HepG2 (cell line): ENCODE results near the gene BPI. TPM values are rescaled to one million over a fixed set of nuclear protein-coding genes. Genes with fewer than 3 reads are reported as not detected.

Experiments
- HDAC2 ChIP-seq: sonication (generic); formaldehyde crosslinking; IDR thresholded peaks from 2 replicates; pipeline ENCODE4 v1.4.0; 2020; ENCODE audit warnings: missing genetic modification reagents
- IRF9 ChIP-seq: sonication (generic); formaldehyde crosslinking; IDR thresholded peaks from 2 replicates; pipeline ENCODE4 v1.8.0; 2022; ENCODE audit warnings: missing genetic modification reagents, mild to moderate bottlenecking, borderline replicate concordance
- MYC ChIP-seq: sonication (generic); formaldehyde crosslinking; IDR thresholded peaks from 2 replicates; pipeline ENCODE4 v1.9.0; 2021; ENCODE audit warnings: missing genetic modification reagents, borderline replicate concordance
- MYNN ChIP-seq: sonication (generic); formaldehyde crosslinking; IDR thresholded peaks from 2 replicates; pipeline ENCODE4 v1.4.0; 2020; ENCODE audit warnings: mild to moderate bottlenecking, low read depth, missing genetic modification reagents
- SP4 ChIP-seq: sonication (generic); formaldehyde crosslinking; IDR thresholded peaks from 2 replicates; pipeline ENCODE4 v1.8.1; 2023; ENCODE audit warnings: mild to moderate bottlenecking, missing genetic modification reagents
- SPEN ChIP-seq: sonication (generic); formaldehyde crosslinking; IDR thresholded peaks from 2 replicates; pipeline ENCODE4 v1.5.1; 2020; ENCODE audit warnings: low read depth, mild to moderate bottlenecking, missing genetic modification reagents
- SRSF9 ChIP-seq: fragments of 200-400 bp; formaldehyde crosslinking; IDR thresholded peaks from 2 replicates; pipeline ENCODE4 v1.6.1; 2018; ENCODE audit warnings: borderline replicate concordance, mild to moderate bottlenecking, low read depth, low read length; ENCODE audit not compliant: insufficient read depth, poor library complexity, severe bottlenecking
- TRIM22 ChIP-seq: fragments of 450-650 bp; IDR thresholded peaks from 2 replicates; pipeline ENCODE4 v1.6.1; 2017
- ZFY ChIP-seq: sonication (generic); formaldehyde crosslinking; IDR thresholded peaks from 2 replicates; pipeline ENCODE4 v1.4.0; 2020; ENCODE audit warnings: missing genetic modification reagents
- ZMYM4 ChIP-seq: sonication (generic); formaldehyde crosslinking; IDR thresholded peaks from 2 replicates; pipeline ENCODE4 v1.8.1; 2023; ENCODE audit warnings: mild to moderate bottlenecking, missing genetic modification reagents
- ZNF275 ChIP-seq: sonication (generic); formaldehyde crosslinking; IDR thresholded peaks from 2 replicates; pipeline ENCODE4 v1.8.0; 2022; ENCODE audit warnings: missing genetic modification reagents, mild to moderate bottlenecking, inconsistent platforms, borderline replicate concordance
- ZNF3 ChIP-seq: IDR thresholded peaks from 2 replicates; pipeline ENCODE4 v1.7.0; 2017; ENCODE audit warnings: inconsistent platforms
- ZNF329 ChIP-seq: sonication (generic); formaldehyde crosslinking; IDR thresholded peaks from 2 replicates; pipeline ENCODE4 v1.9.0; 2021; ENCODE audit warnings: low read depth, mild to moderate bottlenecking, missing genetic modification reagents
- ZNF34 ChIP-seq: sonication (generic); formaldehyde crosslinking; IDR thresholded peaks from 2 replicates; pipeline ENCODE4 v1.4.0; 2020; ENCODE audit warnings: mild to moderate bottlenecking, missing genetic modification reagents, borderline replicate concordance
- ZNF7 ChIP-seq: IDR thresholded peaks from 2 replicates; pipeline ENCODE4 v1.6.1; 2016; ENCODE audit warnings: missing biosample characterization, missing genetic modification reagents
- ZNF782 ChIP-seq: sonication (generic); formaldehyde crosslinking; IDR thresholded peaks from 2 replicates; pipeline ENCODE4 v1.4.0; 2020; ENCODE audit warnings: missing genetic modification reagents, mild to moderate bottlenecking, borderline replicate concordance
- polyA plus RNA-seq, 8 experiments: library from polyadenylated mRNA; depleted of rRNA in 3 of 8; stranded (reverse) in 7 of 8; unstranded in 1 of 8; fragments of >200 nt; fragmentation: Illumina TruSeq in 4 of 8; extraction: Trizol in 4 of 8; gene quantifications; 2 replicates each; pipeline versions ENCODE4 v1.2.1 to v1.2.3, GENCODE V29; 2011 to 2016; ENCODE audit warnings: low read depth in 4 of 8, missing spikeins in 1 of 8, mixed read lengths in 1 of 8; ENCODE audit not compliant: insufficient read depth in 1 of 8
- total RNA-seq, 5 experiments: library from RNA; depleted of rRNA; stranded (reverse); fragments of >200 nt; fragmentation: Illumina TruSeq; extraction: Trizol; gene quantifications; 2 replicates each; pipeline ENCODE4 v1.2.3, GENCODE V29; 2016; ENCODE audit warnings: low read depth in 1 of 5
- TF ChIP-seq, protein P1 (sequence below): IDR thresholded peaks from 2 replicates; pipeline ENCODE4 v1.6.1; 2018; ENCODE audit warnings: missing genetic modification reagents
- TF ChIP-seq, protein P2 (sequence below): sonication (generic); formaldehyde crosslinking; IDR thresholded peaks from 2 replicates; pipeline ENCODE4 v1.9.0; 2021; ENCODE audit warnings: missing genetic modification reagents, borderline replicate concordance
- TF ChIP-seq, protein P3 (sequence below): IDR thresholded peaks from 2 replicates; pipeline ENCODE4 v1.6.1; 2018; ENCODE audit warnings: missing genetic modification reagents, mild to moderate bottlenecking, missing compliant biosample characterization

Gene BPI
- total and polyA plus RNA-seq, 2 of the 13 experiments (the other 11 are each of a cell fraction or from before 2014, with no cell fraction given) = not detected

- TF ChIP-seq ZMYM4 (peak; percentile 15; the same call in 1 of the 2 replicates), ZFY (CRISPR knock-in tag) (no peak), HDAC2 (CRISPR knock-in tag) (no peak), ZNF329 (CRISPR knock-in tag) (no peak), SRSF9 (no peak), ZNF782 (no peak), SPEN (no peak), MYNN (CRISPR knock-in tag) (no peak), ZNF34 (no peak), TRIM22 (no peak), ZNF275 (CRISPR knock-in tag) (no peak), SP4 (CRISPR knock-in tag) (peak; percentile 30; the same call in 1 of the 2 replicates), IRF9 (CRISPR knock-in tag) (no peak), ZNF7 (CRISPR knock-in tag) (no peak), MYC (peak; percentile 51), ZNF3 (CRISPR knock-in tag) (no peak)
- TF ChIP-seq, protein P1, sequence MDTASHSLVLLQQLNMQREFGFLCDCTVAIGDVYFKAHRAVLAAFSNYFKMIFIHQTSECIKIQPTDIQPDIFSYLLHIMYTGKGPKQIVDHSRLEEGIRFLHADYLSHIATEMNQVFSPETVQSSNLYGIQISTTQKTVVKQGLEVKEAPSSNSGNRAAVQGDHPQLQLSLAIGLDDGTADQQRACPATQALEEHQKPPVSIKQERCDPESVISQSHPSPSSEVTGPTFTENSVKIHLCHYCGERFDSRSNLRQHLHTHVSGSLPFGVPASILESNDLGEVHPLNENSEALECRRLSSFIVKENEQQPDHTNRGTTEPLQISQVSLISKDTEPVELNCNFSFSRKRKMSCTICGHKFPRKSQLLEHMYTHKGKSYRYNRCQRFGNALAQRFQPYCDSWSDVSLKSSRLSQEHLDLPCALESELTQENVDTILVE (CRISPR knock-in tag) = no peak
- TF ChIP-seq, protein P2, sequence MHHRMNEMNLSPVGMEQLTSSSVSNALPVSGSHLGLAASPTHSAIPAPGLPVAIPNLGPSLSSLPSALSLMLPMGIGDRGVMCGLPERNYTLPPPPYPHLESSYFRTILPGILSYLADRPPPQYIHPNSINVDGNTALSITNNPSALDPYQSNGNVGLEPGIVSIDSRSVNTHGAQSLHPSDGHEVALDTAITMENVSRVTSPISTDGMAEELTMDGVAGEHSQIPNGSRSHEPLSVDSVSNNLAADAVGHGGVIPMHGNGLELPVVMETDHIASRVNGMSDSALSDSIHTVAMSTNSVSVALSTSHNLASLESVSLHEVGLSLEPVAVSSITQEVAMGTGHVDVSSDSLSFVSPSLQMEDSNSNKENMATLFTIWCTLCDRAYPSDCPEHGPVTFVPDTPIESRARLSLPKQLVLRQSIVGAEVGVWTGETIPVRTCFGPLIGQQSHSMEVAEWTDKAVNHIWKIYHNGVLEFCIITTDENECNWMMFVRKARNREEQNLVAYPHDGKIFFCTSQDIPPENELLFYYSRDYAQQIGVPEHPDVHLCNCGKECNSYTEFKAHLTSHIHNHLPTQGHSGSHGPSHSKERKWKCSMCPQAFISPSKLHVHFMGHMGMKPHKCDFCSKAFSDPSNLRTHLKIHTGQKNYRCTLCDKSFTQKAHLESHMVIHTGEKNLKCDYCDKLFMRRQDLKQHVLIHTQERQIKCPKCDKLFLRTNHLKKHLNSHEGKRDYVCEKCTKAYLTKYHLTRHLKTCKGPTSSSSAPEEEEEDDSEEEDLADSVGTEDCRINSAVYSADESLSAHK (CRISPR knock-in tag) = no peak
- TF ChIP-seq, protein P3, sequence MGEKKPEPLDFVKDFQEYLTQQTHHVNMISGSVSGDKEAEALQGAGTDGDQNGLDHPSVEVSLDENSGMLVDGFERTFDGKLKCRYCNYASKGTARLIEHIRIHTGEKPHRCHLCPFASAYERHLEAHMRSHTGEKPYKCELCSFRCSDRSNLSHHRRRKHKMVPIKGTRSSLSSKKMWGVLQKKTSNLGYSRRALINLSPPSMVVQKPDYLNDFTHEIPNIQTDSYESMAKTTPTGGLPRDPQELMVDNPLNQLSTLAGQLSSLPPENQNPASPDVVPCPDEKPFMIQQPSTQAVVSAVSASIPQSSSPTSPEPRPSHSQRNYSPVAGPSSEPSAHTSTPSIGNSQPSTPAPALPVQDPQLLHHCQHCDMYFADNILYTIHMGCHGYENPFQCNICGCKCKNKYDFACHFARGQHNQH = no peak
These were observed 33.7 kb downstream of the BPI start (continued) for GRCh38 chr20:38337561-38338140.
